Ovary (tissue), 3 donors: ENCODE results near the gene PEX1.

Experiments
- CTCF ChIP-seq, 3 donors: fragments of 450-650 bp in 2 of 3; fragments of 200-600 bp in 1 of 3; IDR thresholded peaks; one replicate each; pipeline versions ENCODE4 v1.5.1 to v1.8.0; 2016 to 2022; ENCODE audit warnings: antibody characterized with exemption in 3 of 3, mild to moderate bottlenecking in 1 of 3
- POLR2A ChIP-seq: fragments of 450-650 bp; IDR thresholded peaks from one replicate; pipeline ENCODE4 v1.6.1; 2017; ENCODE audit warnings: antibody characterized with exemption, mild to moderate bottlenecking, moderate library complexity
- donor health status: DM: no; HTN: no; CAD: no.

GRCh38 chr7:92506363-92506762, 22.0 kb downstream of the PEX1 start:
- TF ChIP-seq CTCF (IDR thresholded peaks at IDR 0.05) (no peak), POLR2A (no peak)
